ENCODE results near the gene CELF4.

Gene CELF4

DNA sequence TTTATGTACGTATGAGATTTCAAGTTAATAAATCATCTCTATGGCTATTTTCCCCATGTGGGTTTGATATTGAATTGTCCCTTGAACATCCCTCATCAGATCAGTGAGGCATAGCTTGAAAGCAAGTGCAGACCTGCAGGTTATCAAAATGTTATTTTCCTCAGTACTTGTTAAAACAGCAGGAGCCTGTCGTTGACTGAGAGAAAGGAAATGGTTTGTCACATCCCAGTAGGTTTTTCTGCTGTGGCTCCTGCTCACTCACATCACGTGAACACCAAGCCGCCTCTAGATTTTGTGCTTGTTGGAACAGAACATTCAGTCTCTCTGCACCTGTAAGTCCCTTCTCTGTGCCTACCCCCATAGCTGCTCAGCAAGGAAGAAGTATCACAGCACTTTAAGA, 340.3 kb downstream of the CELF4 start:
- no peak for DNase-seq (ENCODE audit: low read depth in 2 of 2)

- DNase-seq (ENCODE audit: low read depth in 2 of 2): no peak
These were observed 342.6 kb downstream of the CELF4 start for GRCh38 chr18:37222999-37223378.

DNA sequence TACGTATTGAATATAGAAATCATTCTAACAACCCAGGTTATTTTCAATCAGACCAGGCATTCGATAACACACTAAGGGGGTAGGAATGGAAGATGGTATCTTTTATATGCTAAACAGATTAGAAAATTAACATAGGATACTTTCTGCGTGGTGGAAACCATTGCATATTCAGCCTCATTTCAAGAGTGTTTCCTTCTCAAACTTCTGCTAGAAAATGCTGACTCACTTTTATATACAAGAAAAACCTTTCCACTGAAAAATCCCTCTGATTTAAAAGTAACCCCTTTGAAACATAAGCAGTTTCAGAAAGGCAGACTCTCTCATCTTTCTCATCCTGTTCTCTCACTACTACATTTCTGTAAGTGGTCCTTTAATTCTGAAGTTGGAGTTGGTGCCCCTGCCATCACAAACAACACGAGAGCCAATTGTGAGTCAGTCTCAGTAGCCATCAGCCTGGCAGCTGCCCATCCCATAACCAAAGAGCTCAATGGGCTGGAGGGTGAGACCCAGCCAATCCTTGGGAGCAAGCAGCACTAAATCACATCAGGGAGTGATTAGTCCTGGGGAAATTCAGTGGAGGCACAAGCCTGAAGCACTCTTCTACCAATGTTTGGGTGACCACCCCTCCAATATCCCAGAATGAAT, 343.1 kb downstream of the CELF4 start:
- DNase-seq (ENCODE audit: low read depth in 2 of 2): no peak

DNA sequence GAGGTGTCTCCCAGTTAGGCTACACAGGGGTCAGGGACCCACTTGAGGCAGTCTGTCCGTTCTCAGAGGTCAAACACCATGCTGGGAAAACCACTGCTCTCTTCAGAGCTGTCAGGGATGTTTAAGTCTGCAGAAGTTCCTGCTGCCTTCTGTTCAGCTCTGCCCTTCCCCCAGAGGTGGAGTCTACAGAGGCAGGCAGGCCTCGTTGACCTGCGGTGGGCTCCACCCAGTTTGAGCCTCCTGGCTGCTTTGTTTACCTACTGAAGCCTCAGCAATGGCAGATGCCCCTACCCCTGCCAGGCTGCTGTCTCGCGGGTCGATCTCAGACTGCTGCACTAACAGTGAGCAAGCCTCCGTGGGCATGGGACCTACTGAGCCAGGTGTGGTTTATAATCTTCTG, 346.3 kb downstream of the CELF4 start:
- DNase-seq (ENCODE audit: low read depth in 2 of 2): no peak

DNA sequence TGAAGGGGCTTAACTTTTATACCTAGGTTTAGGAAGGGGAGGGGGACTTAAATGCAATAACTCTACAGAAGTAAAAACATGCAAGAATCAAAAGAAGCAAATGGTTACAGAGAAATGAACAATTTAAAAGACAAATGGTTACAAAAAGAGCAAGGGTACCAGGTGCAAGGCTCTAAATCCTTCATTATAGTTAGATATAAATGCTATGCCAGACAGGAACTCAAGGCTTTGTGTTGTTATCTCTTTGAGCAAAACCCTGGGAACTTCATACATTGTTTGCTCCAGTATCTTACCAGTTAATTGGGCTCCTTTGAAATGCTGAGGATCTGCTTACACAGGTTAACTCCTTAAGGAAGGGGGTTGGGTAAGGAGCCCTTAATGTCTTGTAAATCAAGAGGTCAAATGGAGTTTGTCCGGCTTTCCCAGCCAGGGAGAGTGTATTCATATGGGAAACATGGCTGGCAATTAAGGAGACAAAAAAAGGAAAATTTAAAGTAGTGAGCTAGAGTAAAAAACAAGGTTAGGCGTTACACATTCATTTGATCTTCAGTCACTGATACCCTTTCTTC, 347.5 kb downstream of the CELF4 start:
- DNase-seq (ENCODE audit: low read depth in 2 of 2): no peak

DNA sequence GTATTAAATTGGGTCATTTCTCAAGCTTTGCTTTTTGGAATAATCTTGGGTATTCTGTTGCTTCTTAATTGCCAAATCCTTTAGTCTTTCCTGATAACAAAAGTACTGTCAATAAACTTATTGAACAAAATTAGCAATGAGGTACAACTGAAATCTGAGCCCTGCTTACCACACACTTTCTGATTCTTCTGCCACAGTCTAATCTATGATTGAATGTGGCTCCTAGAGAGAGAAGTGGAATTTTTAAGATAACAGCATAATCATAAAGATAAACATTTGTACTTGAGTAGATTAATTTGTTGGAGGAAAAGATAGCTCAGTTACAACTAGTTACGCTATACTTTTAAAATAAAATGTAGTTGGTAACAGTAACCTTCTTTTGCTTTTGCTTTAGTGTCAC, 354.8 kb downstream of the CELF4 start:
- no peak for DNase-seq (ENCODE audit: low read depth in 2 of 2)

DNA sequence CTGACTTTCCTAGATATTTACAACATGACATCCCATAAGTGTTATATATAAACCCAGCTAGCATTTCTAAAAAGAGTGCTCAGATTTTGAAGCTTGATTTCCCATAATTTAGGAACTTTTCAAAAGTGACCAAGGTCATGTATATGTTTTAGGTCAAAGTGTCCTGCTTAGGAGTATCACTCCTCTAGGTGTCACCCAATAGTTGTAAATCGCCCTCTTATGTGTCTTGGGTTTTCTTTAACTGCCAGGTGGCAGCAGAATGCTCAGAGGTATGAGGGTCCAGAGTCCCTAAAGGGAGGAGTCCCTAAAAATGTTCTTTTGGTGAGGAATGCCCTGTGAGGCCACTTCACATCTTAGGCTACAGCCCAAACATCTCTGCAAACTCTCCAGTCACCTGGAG, 358.3 kb downstream of the CELF4 start:
- no peak for DNase-seq (ENCODE audit: low read depth in 2 of 2)

- DNase-seq (ENCODE audit: low read depth in 2 of 2): no peak
These were observed 365.9 kb downstream of the CELF4 start for GRCh38 chr18:37199741-37200140.
